ENCODE data around the gene NOX4. TPM values are rescaled to one million over a fixed set of nuclear protein-coding genes. Genes with fewer than 3 reads are reported as not detected.

Gene NOX4
- total RNA-seq, 6 experiments from 2014 or later = 0.18 to 0.62 (median 0.20) TPM; not detected in 1

DNA sequence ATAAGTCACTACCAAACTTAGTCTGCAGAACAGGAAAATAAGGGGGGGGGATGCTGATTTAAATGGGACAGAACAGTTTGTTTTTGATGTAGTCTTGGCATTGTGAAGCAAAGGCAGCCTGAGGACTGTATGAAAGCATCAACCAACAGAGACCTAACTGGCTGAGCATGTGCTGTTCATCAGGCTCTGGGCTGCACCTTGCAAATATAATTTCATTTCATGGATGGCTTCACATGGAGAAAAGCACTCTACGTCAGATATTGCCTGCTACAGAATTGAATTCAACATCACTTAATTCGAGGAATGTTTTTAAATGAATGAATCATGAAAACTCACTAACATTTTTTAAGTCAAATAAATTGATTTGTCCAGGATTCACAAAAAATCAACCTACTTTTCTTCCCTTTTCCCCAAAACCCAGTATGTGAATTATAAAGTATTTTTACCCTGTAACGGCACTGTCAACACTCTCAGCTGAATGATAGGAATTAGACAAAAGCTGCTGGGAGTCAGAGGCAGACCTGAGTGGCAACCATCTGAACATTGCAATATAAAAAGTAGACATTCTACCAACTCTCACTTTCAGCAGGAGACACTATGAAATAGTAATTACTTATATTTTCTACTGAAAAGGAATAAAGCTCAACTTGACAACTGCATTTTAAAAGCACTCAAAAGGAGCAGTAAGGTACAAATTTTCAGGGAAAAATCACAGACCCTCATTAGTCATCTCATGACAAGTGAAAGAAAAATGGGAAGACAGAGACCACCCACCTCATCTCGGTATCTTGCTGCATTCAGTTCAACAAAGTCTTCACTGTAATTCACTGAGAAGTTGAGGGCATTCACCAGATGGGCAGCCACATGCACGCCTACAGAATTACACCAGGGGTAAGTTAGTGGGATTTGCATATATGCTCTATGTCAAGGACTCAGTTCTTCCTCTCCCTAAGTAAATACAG is 47.5 kb downstream of the NOX4 start:
- H3K36me3 ChIP-seq = no peaks in the 10 kb centered on the region
- intact Hi-C loops (cut with DNase I) = no loop called here
- H3K27me3 ChIP-seq = no peaks in the 10 kb centered on the region
- no peaks in the 10 kb centered on the region for H3K4me1 ChIP-seq
- H3K4me3 ChIP-seq = no peak overlapping the region
- DNase-seq (no peak), ATAC-seq (no peak)
- no peak overlapping the region for H3K27ac ChIP-seq
- no peaks in the 10 kb centered on the region for H3K9me3 ChIP-seq
- TF ChIP-seq, protein P1, sequence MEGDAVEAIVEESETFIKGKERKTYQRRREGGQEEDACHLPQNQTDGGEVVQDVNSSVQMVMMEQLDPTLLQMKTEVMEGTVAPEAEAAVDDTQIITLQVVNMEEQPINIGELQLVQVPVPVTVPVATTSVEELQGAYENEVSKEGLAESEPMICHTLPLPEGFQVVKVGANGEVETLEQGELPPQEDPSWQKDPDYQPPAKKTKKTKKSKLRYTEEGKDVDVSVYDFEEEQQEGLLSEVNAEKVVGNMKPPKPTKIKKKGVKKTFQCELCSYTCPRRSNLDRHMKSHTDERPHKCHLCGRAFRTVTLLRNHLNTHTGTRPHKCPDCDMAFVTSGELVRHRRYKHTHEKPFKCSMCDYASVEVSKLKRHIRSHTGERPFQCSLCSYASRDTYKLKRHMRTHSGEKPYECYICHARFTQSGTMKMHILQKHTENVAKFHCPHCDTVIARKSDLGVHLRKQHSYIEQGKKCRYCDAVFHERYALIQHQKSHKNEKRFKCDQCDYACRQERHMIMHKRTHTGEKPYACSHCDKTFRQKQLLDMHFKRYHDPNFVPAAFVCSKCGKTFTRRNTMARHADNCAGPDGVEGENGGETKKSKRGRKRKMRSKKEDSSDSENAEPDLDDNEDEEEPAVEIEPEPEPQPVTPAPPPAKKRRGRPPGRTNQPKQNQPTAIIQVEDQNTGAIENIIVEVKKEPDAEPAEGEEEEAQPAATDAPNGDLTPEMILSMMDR (IDR thresholded peaks at IDR 0.05) = no peak
- no peak for TF ChIP-seq POLR2A (IDR thresholded peaks at IDR 0.05)
- WGBS (ENCODE audit: insufficient coverage, low coverage, low lambda C conversion rate, missing lambda C conversion rate) = 59% methylated on average over 4 of the region's 5 CpGs

DNA sequence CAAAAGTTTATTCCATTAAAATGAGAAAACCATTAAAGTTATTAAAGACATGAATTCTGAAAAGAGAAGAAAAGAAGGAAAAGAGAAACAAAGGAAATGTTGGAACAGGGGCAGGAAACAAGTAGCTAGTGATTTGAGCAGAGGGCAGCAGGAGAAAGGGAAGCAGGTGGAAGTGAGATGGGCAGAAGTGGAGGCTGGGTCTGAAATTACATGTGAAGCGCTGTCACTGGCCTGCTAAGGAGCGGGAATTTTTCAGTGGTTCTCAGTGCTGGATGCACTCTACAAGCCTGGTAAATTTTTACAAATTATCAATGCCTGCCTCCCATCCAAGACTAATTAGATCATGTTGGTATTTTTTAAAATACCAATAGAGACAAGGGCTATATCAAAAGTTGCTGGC is 48.4 kb downstream of the NOX4 start:
- DNase-seq = no peak
- intact Hi-C loops (cut with DNase I) = no loop called here
- Histone ChIP-seq H3K4me3 (no peak overlapping the region), H3K9me3 (no peaks in the 10 kb centered on the region), H3K27me3 (no peaks in the 10 kb centered on the region), H3K27ac (no peak overlapping the region), H3K4me1 (no peaks in the 10 kb centered on the region), H3K36me3 (no peaks in the 10 kb centered on the region)
- no CpG with 5 or more reads among the region's 2 CpGs for WGBS (ENCODE audit: insufficient coverage, low coverage, low lambda C conversion rate, missing lambda C conversion rate)
- ATAC-seq = no peak
- no peak for TF ChIP-seq POLR2A (IDR thresholded peaks at IDR 0.05)

DNA sequence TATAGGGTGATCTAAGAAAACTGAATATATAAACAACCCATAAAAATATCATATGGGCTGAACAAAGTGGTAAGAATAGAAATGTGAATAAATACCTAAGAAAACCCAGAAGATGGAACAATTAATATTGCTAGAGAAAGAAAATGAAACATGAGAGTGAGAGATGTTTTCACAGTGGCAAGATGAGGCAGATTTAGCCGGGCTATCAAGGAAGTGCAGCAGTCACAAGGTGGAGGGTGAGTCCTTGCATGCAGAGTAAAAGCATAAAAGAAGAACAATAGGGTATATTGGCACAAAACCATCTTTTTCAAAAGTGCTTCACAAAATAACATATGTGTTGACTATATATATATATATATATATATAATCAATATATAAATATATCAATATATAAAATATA is 49.6 kb downstream of the NOX4 start:
- Histone ChIP-seq H3K27ac (no peak overlapping the region), H3K4me3 (no peak overlapping the region), H3K27me3 (no peaks in the 10 kb centered on the region), H3K9me3 (no peaks in the 10 kb centered on the region), H3K4me1 (no peaks in the 10 kb centered on the region), H3K36me3 (no peaks in the 10 kb centered on the region)
- DNase-seq (no peak), ATAC-seq (no peak)
- intact Hi-C loops (cut with DNase I) = no loop called here
- TF ChIP-seq POLR2A (IDR thresholded peaks at IDR 0.05) = no peak
- TF ChIP-seq, protein P1 (IDR thresholded peaks at IDR 0.05) = no peak
- 78% methylated on average over 1 of the region's 1 CpG for WGBS (ENCODE audit: insufficient coverage, low coverage, low lambda C conversion rate, missing lambda C conversion rate)

DNA sequence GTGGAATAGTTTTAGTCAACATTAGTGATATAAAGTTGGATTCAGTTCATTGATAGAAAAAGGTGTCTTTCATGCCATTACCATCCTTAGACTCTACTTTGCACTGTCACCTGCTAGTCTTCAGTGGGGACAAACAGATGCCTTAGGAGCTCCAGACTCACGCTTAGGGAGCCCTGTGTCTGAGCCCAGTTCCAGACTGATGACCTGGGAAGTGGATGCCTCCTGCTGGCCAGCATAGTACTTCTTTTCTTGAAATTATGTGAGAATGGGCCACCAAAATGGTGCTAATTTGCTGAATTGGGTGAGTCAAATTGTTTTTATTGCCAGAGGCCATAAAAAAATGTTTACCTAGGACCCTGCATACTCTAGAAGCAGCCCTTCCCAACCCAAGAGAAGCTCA is 53.9 kb downstream of the NOX4 start:
- WGBS (ENCODE audit: insufficient coverage, low coverage, low lambda C conversion rate, missing lambda C conversion rate) = no CpG with 5 or more reads among the region's 1 CpG
- H3K9me3 ChIP-seq = no peaks in the 10 kb centered on the region

DNA sequence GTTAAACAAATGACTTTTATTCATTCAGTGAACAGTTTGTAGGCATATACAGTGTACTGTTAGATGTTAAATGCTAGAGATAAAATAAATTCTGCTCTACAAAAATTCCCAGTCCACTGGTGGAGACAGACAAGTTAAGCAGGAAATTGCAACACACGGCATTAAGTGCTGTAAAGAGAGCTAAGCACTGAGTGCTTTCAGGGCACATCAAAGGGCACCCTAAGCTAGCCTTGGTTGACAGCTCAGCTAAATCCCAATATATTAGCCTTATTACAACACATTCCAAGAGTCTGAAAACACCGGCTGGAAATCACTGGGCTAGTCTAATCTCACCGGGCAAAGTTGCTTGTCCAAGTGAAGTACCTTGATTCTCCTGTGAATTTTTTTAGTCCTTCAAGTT is 55.1 kb downstream of the NOX4 start:
- ATAC-seq (peak in 2 of 4 donors; percentile 46 to 47), DNase-seq (no peak)
- intact Hi-C loops (cut with DNase I) = no loop called here
- 13% methylated on average over 2 of the region's 3 CpGs for WGBS (ENCODE audit: insufficient coverage, low coverage, low lambda C conversion rate, missing lambda C conversion rate)
- H3K36me3 ChIP-seq = no peaks in the 10 kb centered on the region
- no peak for TF ChIP-seq POLR2A (IDR thresholded peaks at IDR 0.05)
- TF ChIP-seq, protein P1 (IDR thresholded peaks at IDR 0.05) = no peak
- H3K27me3 ChIP-seq = no peaks in the 10 kb centered on the region
- no peaks in the 10 kb centered on the region for H3K4me1 ChIP-seq
- no peak overlapping the region for H3K4me3 ChIP-seq
- no peaks in the 10 kb centered on the region for H3K9me3 ChIP-seq
- H3K27ac ChIP-seq = no peak overlapping the region

More for the DNA sequence above, 53.9 kb downstream of the NOX4 start:
- Histone ChIP-seq H3K4me3 (no peak overlapping the region), H3K4me1 (no peaks in the 10 kb centered on the region), H3K27ac (no peak overlapping the region), H3K27me3 (no peaks in the 10 kb centered on the region), H3K36me3 (no peaks in the 10 kb centered on the region)
- TF ChIP-seq POLR2A (IDR thresholded peaks at IDR 0.05) = no peak
- TF ChIP-seq, protein P1 (IDR thresholded peaks at IDR 0.05) = no peak
- intact Hi-C loops (cut with DNase I) = no loop called here
- no peak for ATAC-seq
- no peak for DNase-seq
